ENCODE measurements around the gene CEP170. TPM values are rescaled to one million over a fixed set of nuclear protein-coding genes. Genes with fewer than 3 reads are reported as not detected.
"Not testable (repeated sequence)": the region's sequence is repeated elsewhere in the genome, so short reads cannot be mapped to it uniquely, and the experiment has no call there.

The CEP170 gene
- total RNA-seq, 1 donor from 2014 or later, result 125 TPM

DNA sequence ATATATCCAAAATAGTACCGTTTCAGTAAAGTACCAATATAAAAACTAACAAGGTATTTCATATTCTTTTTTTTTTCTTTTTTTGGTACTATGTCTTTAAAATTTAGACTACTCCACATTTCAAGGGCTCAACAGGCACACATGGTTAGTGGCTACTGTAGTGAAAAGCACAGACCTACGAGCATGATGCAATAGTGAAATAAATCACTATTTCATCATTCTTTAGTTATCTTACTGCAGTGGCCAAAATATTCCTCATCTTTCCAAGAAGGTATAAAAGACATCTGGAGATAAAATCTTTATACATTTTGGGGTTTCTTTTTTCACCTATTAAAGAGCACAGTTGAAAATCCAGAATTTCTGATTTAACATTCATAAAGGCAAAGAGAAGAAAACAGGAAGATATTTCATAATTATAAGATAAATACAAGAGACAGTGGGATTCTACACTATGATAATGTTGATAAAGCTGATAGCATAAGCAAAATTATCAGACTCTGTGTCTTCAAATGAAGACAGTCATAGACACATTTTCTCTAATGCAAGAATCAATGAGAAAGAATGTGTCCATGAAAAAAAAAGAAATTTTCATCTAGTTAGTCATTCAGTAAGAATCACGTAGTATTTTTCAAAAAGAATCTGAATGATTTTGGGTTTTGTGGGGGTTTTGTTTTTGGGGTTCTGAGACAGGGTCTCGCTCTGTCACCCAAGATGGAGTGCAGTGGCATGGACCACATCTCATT is 41.9 kb downstream of the CEP170 start:
- Mint-ChIP-seq H3K4me3 (ENCODE audit: unreplicated experiment) (no peak overlapping the region), H3K4me1 (ENCODE audit: unreplicated experiment) (peaks cover 26% of the 10 kb centered on the region), H3K9me3 (ENCODE audit: unreplicated experiment) (no peaks in the 10 kb centered on the region), H3K36me3 (ENCODE audit: unreplicated experiment) (peaks cover 25% of the 10 kb centered on the region), H3K27ac (ENCODE audit: unreplicated experiment) (peak overlapping the region; percentile 83), H3K27me3 (ENCODE audit: unreplicated experiment) (no peaks in the 10 kb centered on the region)
- no peak for DNase-seq (ENCODE audit: extremely low spot score, unreplicated experiment)
- TF ChIP-seq, protein P1, sequence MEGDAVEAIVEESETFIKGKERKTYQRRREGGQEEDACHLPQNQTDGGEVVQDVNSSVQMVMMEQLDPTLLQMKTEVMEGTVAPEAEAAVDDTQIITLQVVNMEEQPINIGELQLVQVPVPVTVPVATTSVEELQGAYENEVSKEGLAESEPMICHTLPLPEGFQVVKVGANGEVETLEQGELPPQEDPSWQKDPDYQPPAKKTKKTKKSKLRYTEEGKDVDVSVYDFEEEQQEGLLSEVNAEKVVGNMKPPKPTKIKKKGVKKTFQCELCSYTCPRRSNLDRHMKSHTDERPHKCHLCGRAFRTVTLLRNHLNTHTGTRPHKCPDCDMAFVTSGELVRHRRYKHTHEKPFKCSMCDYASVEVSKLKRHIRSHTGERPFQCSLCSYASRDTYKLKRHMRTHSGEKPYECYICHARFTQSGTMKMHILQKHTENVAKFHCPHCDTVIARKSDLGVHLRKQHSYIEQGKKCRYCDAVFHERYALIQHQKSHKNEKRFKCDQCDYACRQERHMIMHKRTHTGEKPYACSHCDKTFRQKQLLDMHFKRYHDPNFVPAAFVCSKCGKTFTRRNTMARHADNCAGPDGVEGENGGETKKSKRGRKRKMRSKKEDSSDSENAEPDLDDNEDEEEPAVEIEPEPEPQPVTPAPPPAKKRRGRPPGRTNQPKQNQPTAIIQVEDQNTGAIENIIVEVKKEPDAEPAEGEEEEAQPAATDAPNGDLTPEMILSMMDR (IDR thresholded peaks at IDR 0.05), result no peak

DNA sequence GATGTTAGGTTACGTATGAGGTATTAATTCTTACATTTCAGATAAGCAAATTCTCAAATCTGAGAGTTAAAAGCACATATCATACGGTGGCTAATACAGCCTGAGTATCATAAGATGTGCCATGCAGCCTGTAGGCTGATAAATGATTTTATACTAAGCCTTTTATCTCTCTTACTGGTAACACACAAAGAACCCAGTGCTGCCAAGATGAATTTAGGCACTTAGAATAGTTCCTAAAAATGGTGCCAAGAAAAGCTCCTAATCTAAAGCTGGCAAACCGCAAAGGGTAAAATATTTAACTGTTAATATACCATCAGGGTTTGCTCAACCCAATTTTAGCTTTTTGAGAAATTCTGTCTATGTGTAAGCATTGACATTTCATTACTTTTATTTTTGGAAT is 43.1 kb downstream of the CEP170 start:
- Mint-ChIP-seq H3K36me3 (ENCODE audit: unreplicated experiment) (peaks cover 26% of the 10 kb centered on the region), H3K4me1 (ENCODE audit: unreplicated experiment) (peaks cover 14% of the 10 kb centered on the region), H3K27ac (ENCODE audit: unreplicated experiment) (peak overlapping the region; percentile 27)
- not testable (repeated sequence) for H3K4me3 Mint-ChIP-seq (ENCODE audit: unreplicated experiment); H3K9me3 Mint-ChIP-seq (ENCODE audit: unreplicated experiment); DNase-seq (ENCODE audit: extremely low spot score, unreplicated experiment); H3K27me3 Mint-ChIP-seq (ENCODE audit: unreplicated experiment)

DNA sequence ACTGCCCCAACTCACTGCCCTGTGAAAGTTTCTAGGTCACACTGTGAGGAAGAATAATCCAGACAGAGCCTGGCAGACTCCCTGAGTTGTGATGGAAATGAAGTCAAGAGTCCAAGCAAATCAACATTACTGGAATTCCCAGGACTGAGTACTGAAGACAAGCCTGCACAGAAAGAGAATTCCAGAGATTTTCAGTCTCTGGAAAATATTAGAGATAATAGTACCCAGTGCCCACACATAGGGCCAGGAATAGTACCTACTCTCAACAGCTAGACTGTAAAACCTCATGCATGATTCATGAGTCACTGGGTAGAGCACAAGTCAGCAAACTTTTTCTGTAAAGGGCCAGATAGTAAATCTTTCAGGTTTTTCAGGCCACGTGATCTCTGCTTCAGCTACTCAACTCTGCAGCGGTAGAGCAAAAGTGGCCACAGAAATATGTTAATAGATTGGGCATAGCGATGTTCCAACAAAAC is 50.0 kb downstream of the CEP170 start:
- not testable (repeated sequence) for H3K9me3 Mint-ChIP-seq (ENCODE audit: unreplicated experiment); DNase-seq (ENCODE audit: extremely low spot score, unreplicated experiment); H3K4me3 Mint-ChIP-seq (ENCODE audit: unreplicated experiment); H3K27me3 Mint-ChIP-seq (ENCODE audit: unreplicated experiment)
- Mint-ChIP-seq H3K36me3 (ENCODE audit: unreplicated experiment) (peaks cover 34% of the 10 kb centered on the region), H3K4me1 (ENCODE audit: unreplicated experiment) (peaks cover 16% of the 10 kb centered on the region), H3K27ac (ENCODE audit: unreplicated experiment) (peak overlapping the region; percentile 62)

DNA sequence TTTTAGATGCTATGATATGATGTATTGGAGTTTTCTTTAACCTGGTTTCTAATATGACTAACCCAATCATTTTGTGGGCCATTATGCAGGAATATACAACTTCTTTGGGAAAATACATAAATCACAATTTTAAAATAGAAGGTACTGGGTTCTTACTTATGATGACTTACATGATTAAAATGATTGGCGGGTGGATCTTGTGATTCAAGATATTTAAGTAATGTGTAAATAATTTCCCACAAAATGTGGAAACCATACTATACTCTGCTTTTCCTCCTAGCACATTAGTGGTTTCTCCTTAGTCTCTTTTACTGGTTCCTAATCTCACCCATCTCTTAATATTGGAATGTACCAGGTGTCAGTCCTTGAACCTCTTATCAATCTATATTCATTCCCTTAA is 50.7 kb downstream of the CEP170 start:
- peaks cover 16% of the 10 kb centered on the region for H3K4me1 Mint-ChIP-seq (ENCODE audit: unreplicated experiment)
- not testable (repeated sequence) for H3K27ac Mint-ChIP-seq (ENCODE audit: unreplicated experiment); DNase-seq (ENCODE audit: extremely low spot score, unreplicated experiment)

DNA sequence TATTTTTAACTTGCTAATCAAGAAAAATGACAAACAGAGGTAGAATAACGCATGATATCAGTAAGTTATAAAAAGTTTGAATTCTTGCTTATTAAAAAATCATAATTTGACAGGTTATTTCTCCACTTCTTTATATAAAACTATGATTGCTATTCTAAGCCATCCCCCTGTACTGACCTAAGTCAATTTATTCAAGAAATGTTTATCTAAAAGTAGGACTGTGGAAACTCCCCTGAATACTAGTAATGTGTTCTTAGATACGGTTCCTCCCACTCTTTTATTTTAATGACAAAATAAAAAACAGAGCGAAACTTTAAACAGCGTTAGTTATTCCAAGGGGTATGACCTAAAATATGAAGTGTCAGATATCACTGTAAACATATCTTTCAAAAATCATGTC is 51.9 kb downstream of the CEP170 start:
- peak overlapping the region; percentile 72 for H3K27ac Mint-ChIP-seq (ENCODE audit: unreplicated experiment)
- not testable (repeated sequence) for DNase-seq (ENCODE audit: extremely low spot score, unreplicated experiment); H3K9me3 Mint-ChIP-seq (ENCODE audit: unreplicated experiment); H3K4me3 Mint-ChIP-seq (ENCODE audit: unreplicated experiment); H3K27me3 Mint-ChIP-seq (ENCODE audit: unreplicated experiment)
- H3K36me3 Mint-ChIP-seq (ENCODE audit: unreplicated experiment), result peaks cover 34% of the 10 kb centered on the region
- peaks cover 16% of the 10 kb centered on the region for H3K4me1 Mint-ChIP-seq (ENCODE audit: unreplicated experiment)

More for the DNA sequence above, 50.7 kb downstream of the CEP170 start:
- not testable (repeated sequence) for H3K9me3 Mint-ChIP-seq (ENCODE audit: unreplicated experiment); H3K4me3 Mint-ChIP-seq (ENCODE audit: unreplicated experiment); H3K27me3 Mint-ChIP-seq (ENCODE audit: unreplicated experiment)
- H3K36me3 Mint-ChIP-seq (ENCODE audit: unreplicated experiment), result peaks cover 33% of the 10 kb centered on the region

DNA sequence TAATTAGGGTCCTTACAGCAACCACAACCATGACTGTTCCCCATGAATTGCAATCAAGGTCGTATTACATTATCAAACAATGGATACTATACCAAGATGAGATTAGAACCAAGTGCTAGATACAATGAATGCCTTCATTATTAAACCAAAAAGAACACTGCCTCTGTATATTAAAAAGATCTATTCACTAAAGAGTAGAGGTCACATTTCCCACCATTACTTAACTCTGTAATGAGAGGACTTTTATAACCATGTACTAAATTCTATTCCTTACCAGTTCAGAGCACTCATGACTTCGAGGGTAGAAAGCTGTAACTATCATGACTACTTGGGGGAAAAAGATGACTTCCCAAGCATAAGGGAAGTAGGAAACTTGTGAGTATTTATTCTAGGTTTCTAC is 53.8 kb downstream of the CEP170 start:
- not testable (repeated sequence) for H3K9me3 Mint-ChIP-seq (ENCODE audit: unreplicated experiment); H3K4me3 Mint-ChIP-seq (ENCODE audit: unreplicated experiment); DNase-seq (ENCODE audit: extremely low spot score, unreplicated experiment); H3K27ac Mint-ChIP-seq (ENCODE audit: unreplicated experiment); H3K27me3 Mint-ChIP-seq (ENCODE audit: unreplicated experiment)
- Mint-ChIP-seq H3K36me3 (ENCODE audit: unreplicated experiment) (peaks cover 33% of the 10 kb centered on the region), H3K4me1 (ENCODE audit: unreplicated experiment) (peaks cover 16% of the 10 kb centered on the region)

DNA sequence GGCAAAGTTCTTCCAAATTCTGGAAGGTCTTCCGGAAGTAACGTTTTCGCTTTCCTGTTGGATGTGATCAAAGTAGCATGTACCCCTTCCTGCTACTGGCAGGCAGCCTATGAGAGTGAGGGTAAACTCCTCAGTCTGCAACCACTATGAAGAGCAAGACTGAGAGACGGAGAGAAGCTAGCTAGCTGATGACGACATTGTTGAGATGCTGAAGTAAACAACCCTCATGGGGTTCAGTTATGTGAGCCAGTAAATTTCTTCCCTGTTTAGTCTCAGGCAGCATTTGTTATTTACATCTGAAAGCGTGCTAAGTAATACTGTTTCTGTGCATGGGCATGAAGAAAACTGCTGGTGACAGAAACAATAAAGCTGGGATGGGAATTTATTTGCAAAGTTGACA is 57.6 kb downstream of the CEP170 start:
- H3K4me1 Mint-ChIP-seq (ENCODE audit: unreplicated experiment); H3K27me3 Mint-ChIP-seq (ENCODE audit: unreplicated experiment); H3K9me3 Mint-ChIP-seq (ENCODE audit: unreplicated experiment); DNase-seq (ENCODE audit: extremely low spot score, unreplicated experiment); H3K4me3 Mint-ChIP-seq (ENCODE audit: unreplicated experiment); H3K27ac Mint-ChIP-seq (ENCODE audit: unreplicated experiment): not testable (repeated sequence)
- peaks cover 24% of the 10 kb centered on the region for H3K36me3 Mint-ChIP-seq (ENCODE audit: unreplicated experiment)

DNA sequence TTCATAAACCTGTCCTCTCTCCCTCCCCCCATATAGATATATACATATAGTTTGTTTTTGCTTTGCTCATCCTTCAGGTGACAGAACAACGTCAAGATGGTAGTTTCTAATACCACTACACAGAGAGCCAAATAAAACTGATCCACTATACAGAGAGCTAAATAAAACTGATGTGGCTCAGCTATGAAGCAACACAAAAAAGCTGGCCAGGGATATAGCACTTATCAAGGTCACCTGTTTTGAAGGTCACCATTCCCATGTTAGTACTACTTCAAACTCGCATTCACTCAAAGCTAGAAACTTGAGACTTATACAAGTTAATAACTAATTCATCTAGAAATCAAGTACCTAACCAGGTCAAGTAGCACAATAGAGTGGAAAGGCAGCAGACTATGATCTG is 61.8 kb downstream of the CEP170 start:
- H3K27ac Mint-ChIP-seq (ENCODE audit: unreplicated experiment); H3K4me1 Mint-ChIP-seq (ENCODE audit: unreplicated experiment); DNase-seq (ENCODE audit: extremely low spot score, unreplicated experiment); H3K27me3 Mint-ChIP-seq (ENCODE audit: unreplicated experiment); H3K4me3 Mint-ChIP-seq (ENCODE audit: unreplicated experiment); H3K9me3 Mint-ChIP-seq (ENCODE audit: unreplicated experiment): not testable (repeated sequence)
- peaks cover 21% of the 10 kb centered on the region for H3K36me3 Mint-ChIP-seq (ENCODE audit: unreplicated experiment)

DNA sequence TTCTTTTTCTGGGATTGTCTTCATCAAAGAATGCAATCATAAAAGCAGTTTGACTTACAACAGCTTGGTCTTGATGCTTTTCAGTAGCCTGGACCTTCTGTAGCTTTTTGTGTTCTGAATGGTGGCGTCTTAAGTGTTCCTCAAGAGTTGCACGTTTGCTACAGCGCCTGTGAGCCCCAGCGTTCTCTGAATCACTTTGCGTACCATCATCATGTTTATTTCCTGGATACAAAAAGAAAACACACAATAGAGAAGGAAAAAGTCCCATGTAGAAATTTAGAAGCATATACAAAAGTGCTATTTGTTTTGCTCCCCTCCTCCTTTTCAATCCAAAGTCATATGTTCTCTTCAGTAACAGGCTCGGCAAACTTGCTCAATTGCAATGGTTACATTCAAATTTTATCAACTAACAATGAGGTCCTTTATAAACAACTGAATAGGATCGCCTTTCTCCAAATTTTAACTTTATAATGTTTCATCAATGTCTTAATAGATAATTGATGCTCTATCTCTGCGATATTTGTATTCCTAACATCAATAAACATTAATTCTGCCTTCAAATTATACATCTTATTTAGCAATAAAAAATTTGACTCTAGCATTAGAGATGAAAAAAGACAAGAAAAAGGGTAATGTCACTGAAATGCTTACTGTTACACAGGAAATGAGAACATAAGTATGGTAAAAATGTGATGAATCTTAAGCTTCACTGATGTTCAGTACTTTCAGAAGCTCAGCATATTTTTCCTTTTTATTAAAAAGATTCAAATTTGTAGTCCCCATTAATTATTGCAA is 68.7 kb downstream of the CEP170 start:
- not testable (repeated sequence) for DNase-seq (ENCODE audit: extremely low spot score, unreplicated experiment); H3K27me3 Mint-ChIP-seq (ENCODE audit: unreplicated experiment); H3K9me3 Mint-ChIP-seq (ENCODE audit: unreplicated experiment); H3K27ac Mint-ChIP-seq (ENCODE audit: unreplicated experiment); H3K4me3 Mint-ChIP-seq (ENCODE audit: unreplicated experiment); H3K4me1 Mint-ChIP-seq (ENCODE audit: unreplicated experiment)
- H3K36me3 Mint-ChIP-seq (ENCODE audit: unreplicated experiment), result peaks cover 24% of the 10 kb centered on the region

DNA sequence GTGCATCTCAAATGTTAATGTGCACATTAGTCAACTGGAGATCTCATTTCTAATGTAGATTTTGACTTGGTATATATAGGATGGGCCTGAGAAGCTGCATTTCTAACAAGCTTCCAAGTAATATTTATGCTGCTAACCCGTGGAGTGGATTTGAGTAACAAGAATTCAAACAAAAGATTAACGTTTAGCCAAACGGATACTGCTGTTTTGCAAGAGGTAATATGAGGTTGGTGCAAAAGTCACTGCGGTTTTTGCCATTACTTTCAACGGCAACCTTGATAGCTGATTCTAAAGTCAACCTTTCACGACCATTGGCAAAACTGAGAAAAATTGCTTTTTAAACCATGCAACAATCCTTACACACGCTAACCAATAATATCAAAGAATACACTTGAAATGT is 70.3 kb downstream of the CEP170 start:
- not testable (repeated sequence) for DNase-seq (ENCODE audit: extremely low spot score, unreplicated experiment); H3K27ac Mint-ChIP-seq (ENCODE audit: unreplicated experiment); H3K4me1 Mint-ChIP-seq (ENCODE audit: unreplicated experiment); H3K27me3 Mint-ChIP-seq (ENCODE audit: unreplicated experiment); H3K4me3 Mint-ChIP-seq (ENCODE audit: unreplicated experiment); H3K9me3 Mint-ChIP-seq (ENCODE audit: unreplicated experiment)
- peaks cover 26% of the 10 kb centered on the region for H3K36me3 Mint-ChIP-seq (ENCODE audit: unreplicated experiment)

DNA sequence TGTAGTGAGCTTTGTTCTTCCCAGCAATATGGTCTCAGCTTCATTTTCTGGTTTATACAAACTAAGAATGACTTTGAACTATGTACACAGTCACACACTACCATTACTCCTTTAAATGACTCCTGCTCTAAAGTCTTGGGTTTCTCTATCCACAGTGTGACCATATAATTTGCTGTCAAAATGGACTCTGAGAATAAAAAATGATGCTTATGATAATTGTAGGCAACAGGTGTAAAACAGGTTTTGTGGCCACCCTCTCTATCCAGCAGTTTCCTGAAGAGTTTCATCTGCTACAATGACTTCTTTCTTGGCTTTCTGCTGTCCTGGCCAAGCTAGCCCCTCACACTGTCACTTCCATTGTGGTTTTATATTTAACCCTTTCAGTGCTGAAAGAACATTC is 71.4 kb downstream of the CEP170 start:
- H3K27me3 Mint-ChIP-seq (ENCODE audit: unreplicated experiment); H3K4me3 Mint-ChIP-seq (ENCODE audit: unreplicated experiment); DNase-seq (ENCODE audit: extremely low spot score, unreplicated experiment); H3K9me3 Mint-ChIP-seq (ENCODE audit: unreplicated experiment); H3K27ac Mint-ChIP-seq (ENCODE audit: unreplicated experiment); H3K4me1 Mint-ChIP-seq (ENCODE audit: unreplicated experiment): not testable (repeated sequence)
- peaks cover 29% of the 10 kb centered on the region for H3K36me3 Mint-ChIP-seq (ENCODE audit: unreplicated experiment)
